Measurements from ENCODE around the gene UBQLN1.

GRCh38 chr9:83656952-83657351, 50.8 kb downstream of the UBQLN1 start:
- no peak for TF ChIP-seq CTCF (conservative IDR thresholded peaks at IDR 0.05)
- no peak for TF ChIP-seq ZFX (IDR thresholded peaks at IDR 0.05)
